ENCODE measurements around the gene NTM.

- TF ChIP-seq EP300 (IDR thresholded peaks at IDR 0.05) (no peak), CTCF (IDR thresholded peaks at IDR 0.05) (no peak), POLR2A (IDR thresholded peaks at IDR 0.05) (no peak)
Observed at GRCh38 chr11:131746201-131746600, 375.8 kb downstream of the NTM start.
